ENCODE data around the gene ATF5. TPM values are rescaled to one million over a fixed set of nuclear protein-coding genes. Genes with fewer than 3 reads are reported as not detected.

Gene ATF5
- total RNA-seq, 1 donor from 2014 or later: 18.1 TPM

GRCh38 chr19:49882643-49883042 lies 46.4 kb upstream of the ATF5 start:
- Mint-ChIP-seq H3K27me3 (no peaks in the 10 kb centered on the region), H3K4me3 (no peak overlapping the region)

GRCh38 chr19:49883094-49883493 lies 45.9 kb upstream of the ATF5 start:
- no peak overlapping the region for H3K4me3 Mint-ChIP-seq
- H3K9me3 Mint-ChIP-seq: no peaks in the 10 kb centered on the region
- peaks cover 25% of the 10 kb centered on the region for H3K36me3 Mint-ChIP-seq
- peaks cover 1% of the 10 kb centered on the region for H3K4me1 Mint-ChIP-seq (ENCODE audit: unreplicated experiment)
- no peak for TF ChIP-seq CTCF (conservative IDR thresholded peaks at IDR 0.05)
- no peak overlapping the region for H3K27ac Mint-ChIP-seq
- no peaks in the 10 kb centered on the region for H3K27me3 Mint-ChIP-seq
- DNase-seq (ENCODE audit: extremely low spot score, unreplicated experiment): no peak

More at GRCh38 chr19:49882643-49883042, 46.4 kb upstream of the ATF5 start:
- no peaks in the 10 kb centered on the region for H3K9me3 Mint-ChIP-seq
- no peak for TF ChIP-seq CTCF (conservative IDR thresholded peaks at IDR 0.05)
- DNase-seq (ENCODE audit: extremely low spot score, unreplicated experiment): no peak
- peaks cover 4% of the 10 kb centered on the region for H3K4me1 Mint-ChIP-seq (ENCODE audit: unreplicated experiment)
- peaks cover 27% of the 10 kb centered on the region for H3K36me3 Mint-ChIP-seq
- H3K27ac Mint-ChIP-seq: no peak overlapping the region

- Mint-ChIP-seq H3K27ac (no peak overlapping the region), H3K9me3 (no peaks in the 10 kb centered on the region), H3K4me1 (ENCODE audit: unreplicated experiment) (no peaks in the 10 kb centered on the region), H3K4me3 (no peak overlapping the region), H3K36me3 (peaks cover 24% of the 10 kb centered on the region), H3K27me3 (no peaks in the 10 kb centered on the region)
- TF ChIP-seq CTCF (conservative IDR thresholded peaks at IDR 0.05): no peak
- no peak for DNase-seq (ENCODE audit: extremely low spot score, unreplicated experiment)
These were observed 44.9 kb upstream of the ATF5 start for GRCh38 chr19:49884109-49884508.

GRCh38 chr19:49884760-49885159 lies 44.2 kb upstream of the ATF5 start:
- H3K4me3 Mint-ChIP-seq: no peak overlapping the region
- peaks cover 24% of the 10 kb centered on the region for H3K36me3 Mint-ChIP-seq
- no peak overlapping the region for H3K27ac Mint-ChIP-seq
- no peaks in the 10 kb centered on the region for H3K27me3 Mint-ChIP-seq
- H3K4me1 Mint-ChIP-seq (ENCODE audit: unreplicated experiment): no peaks in the 10 kb centered on the region
- H3K9me3 Mint-ChIP-seq: no peaks in the 10 kb centered on the region
- no peak for TF ChIP-seq CTCF (conservative IDR thresholded peaks at IDR 0.05)
- DNase-seq (ENCODE audit: extremely low spot score, unreplicated experiment): no peak

- no peak for TF ChIP-seq CTCF (conservative IDR thresholded peaks at IDR 0.05)
- Mint-ChIP-seq H3K9me3 (no peaks in the 10 kb centered on the region), H3K27me3 (peaks cover 7% of the 10 kb centered on the region), H3K4me1 (ENCODE audit: unreplicated experiment) (no peaks in the 10 kb centered on the region), H3K27ac (no peak overlapping the region), H3K36me3 (peaks cover 17% of the 10 kb centered on the region), H3K4me3 (no peak overlapping the region)
- DNase-seq (ENCODE audit: extremely low spot score, unreplicated experiment): no peak
These were observed 41.9 kb upstream of the ATF5 start for GRCh38 chr19:49887037-49887664.

Measured in type B pancreatic cell (in vitro differentiated cells).